ENCODE measurements around the gene GSDME. TPM values are rescaled to one million over a fixed set of nuclear protein-coding genes. Genes with fewer than 3 reads are reported as not detected.

Gene GSDME
- total and polyA plus RNA-seq, 2 experiments from 2014 or later = 7.1 to 10.0 TPM

GRCh38 chr7:24748521-24748920, 8.7 kb downstream of the GSDME start:
- no peak for TF ChIP-seq CTCF (IDR thresholded peaks at IDR 0.05; ENCODE audit: low read depth, low read length)
- Histone ChIP-seq H3K27ac (no peak overlapping the region), H3K4me3 (no peak overlapping the region), H3K27me3 (no peaks in the 10 kb centered on the region), H3K36me3 (no peaks in the 10 kb centered on the region), H3K9me3 (ENCODE audit: low read depth) (no peaks in the 10 kb centered on the region), H3K4me1 (ENCODE audit: low read depth) (no peaks in the 10 kb centered on the region)
- DNase-seq (ENCODE audit: low read depth in 1 of 2, low spot score in 1 of 2) = no peak

GRCh38 chr7:24745355-24745754, 11.9 kb downstream of the GSDME start:
- Histone ChIP-seq H3K9me3 (ENCODE audit: low read depth) (no peaks in the 10 kb centered on the region), H3K27ac (no peak overlapping the region), H3K4me3 (no peak overlapping the region), H3K36me3 (no peaks in the 10 kb centered on the region), H3K27me3 (no peaks in the 10 kb centered on the region), H3K4me1 (ENCODE audit: low read depth) (no peaks in the 10 kb centered on the region)
- no peak for DNase-seq (ENCODE audit: low read depth in 1 of 2, low spot score in 1 of 2)
- no peak for TF ChIP-seq CTCF (IDR thresholded peaks at IDR 0.05; ENCODE audit: low read depth, low read length)

GRCh38 chr7:24743471-24743870, 13.8 kb downstream of the GSDME start:
- Histone ChIP-seq H3K36me3 (no peaks in the 10 kb centered on the region), H3K4me1 (ENCODE audit: low read depth) (no peaks in the 10 kb centered on the region), H3K27me3 (no peaks in the 10 kb centered on the region), H3K9me3 (ENCODE audit: low read depth) (no peaks in the 10 kb centered on the region), H3K4me3 (no peak overlapping the region), H3K27ac (no peak overlapping the region)
- no peak for DNase-seq (ENCODE audit: low read depth in 1 of 2, low spot score in 1 of 2)
- no peak for TF ChIP-seq CTCF (IDR thresholded peaks at IDR 0.05; ENCODE audit: low read depth, low read length)

GRCh38 chr7:24742506-24743162, 14.6 kb downstream of the GSDME start:
- no peak for TF ChIP-seq CTCF (IDR thresholded peaks at IDR 0.05; ENCODE audit: low read depth, low read length)
- no peak overlapping the region for H3K27ac ChIP-seq
- H3K9me3 ChIP-seq (ENCODE audit: low read depth) = no peaks in the 10 kb centered on the region

GRCh38 chr7:24741679-24742505, 15.4 kb downstream of the GSDME start:
- TF ChIP-seq CTCF (IDR thresholded peaks at IDR 0.05; ENCODE audit: low read depth, low read length) = no peak
- no peak overlapping the region for H3K27ac ChIP-seq

More at GRCh38 chr7:24742506-24743162, 14.6 kb downstream of the GSDME start:
- no peaks in the 10 kb centered on the region for H3K36me3 ChIP-seq
- no peaks in the 10 kb centered on the region for H3K4me1 ChIP-seq (ENCODE audit: low read depth)
- H3K27me3 ChIP-seq = no peaks in the 10 kb centered on the region
- no peak overlapping the region for H3K4me3 ChIP-seq
- DNase-seq (ENCODE audit: low read depth in 1 of 2, low spot score in 1 of 2) = no peak

More at GRCh38 chr7:24741679-24742505, 15.4 kb downstream of the GSDME start:
- Histone ChIP-seq H3K36me3 (no peaks in the 10 kb centered on the region), H3K27me3 (no peaks in the 10 kb centered on the region), H3K4me3 (no peak overlapping the region), H3K4me1 (ENCODE audit: low read depth) (no peaks in the 10 kb centered on the region), H3K9me3 (ENCODE audit: low read depth) (no peaks in the 10 kb centered on the region)
- peak in 1 of 2 donors; percentile 95 for DNase-seq (ENCODE audit: low read depth in 1 of 2, low spot score in 1 of 2)

Data from cardiac muscle cell (in vitro differentiated cells and primary cell).